CD4-positive, alpha-beta T cell treated with Interleukin-6 at 100 ng/mL for 8 hours (primary cell): Measurements from ENCODE around the gene CAB39L.

Experiments used
- DNase-seq: peaks from one replicate; pipeline ENCODE4 v3.0.0-alpha.2; 2020; ENCODE audit warnings: mixed read lengths, low spot score

Gene CAB39L

DNA sequence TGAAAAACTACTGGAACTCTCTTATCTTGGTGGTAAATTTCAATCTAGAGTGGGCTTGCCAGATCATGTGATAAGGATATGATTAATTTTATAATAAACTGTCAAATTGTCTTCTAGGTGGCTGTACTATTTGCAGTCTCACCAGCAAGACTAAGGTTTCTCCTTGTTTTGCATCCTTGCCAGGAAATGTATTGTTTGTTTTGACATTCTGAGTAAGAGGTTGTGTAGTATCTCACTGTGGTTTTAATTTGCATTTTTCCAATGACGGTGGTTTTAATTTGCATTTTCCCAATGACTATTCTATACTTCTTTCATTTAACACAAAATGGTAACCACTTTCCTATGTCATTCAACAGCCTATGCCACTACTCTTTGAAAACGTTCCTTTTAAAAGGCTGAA, 2.0 kb downstream of the CAB39L start:
- no peak for DNase-seq

DNA sequence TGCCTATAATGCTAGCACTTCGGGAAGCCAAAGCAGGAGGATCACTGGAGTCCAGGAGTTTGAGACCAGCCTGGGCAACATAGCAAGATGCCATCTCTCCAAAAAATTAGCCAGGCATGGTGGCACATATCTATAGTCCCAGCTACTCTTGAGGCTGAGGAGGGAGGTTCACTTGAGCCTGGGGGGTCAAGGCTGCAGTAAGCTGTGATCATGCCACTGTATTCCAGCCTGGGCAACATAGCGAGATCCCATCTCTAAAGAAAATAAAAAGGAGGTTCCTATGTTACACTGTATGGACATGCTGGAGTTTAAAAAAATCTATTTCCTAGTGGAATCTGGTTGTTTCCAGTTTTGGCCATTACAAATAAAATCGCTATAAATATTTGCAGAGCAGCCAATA, 2.6 kb downstream of the CAB39L start:
- no peak for DNase-seq

- no peak for DNase-seq
These were observed 4.3 kb downstream of the CAB39L start for GRCh38 chr13:49439609-49440008.

DNA sequence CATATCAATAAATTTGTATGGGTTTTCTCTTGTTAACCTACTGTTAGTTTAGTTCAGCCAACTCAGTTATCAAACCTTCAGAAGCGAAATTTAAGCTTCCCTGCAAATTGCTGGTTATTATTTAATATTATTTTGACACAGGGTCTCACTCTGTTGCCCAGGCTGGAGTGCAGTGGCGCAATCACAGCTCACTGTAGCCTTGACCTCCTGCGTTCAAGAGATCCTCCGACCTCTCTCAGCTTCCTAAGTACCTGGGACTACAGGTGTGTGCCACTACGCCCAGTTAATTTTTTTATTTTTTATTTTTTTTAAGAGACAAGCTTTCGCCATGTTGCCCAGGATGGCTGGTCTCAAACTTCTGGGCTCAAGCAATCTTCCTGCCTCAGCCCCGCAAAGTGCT, 6.2 kb downstream of the CAB39L start:
- no peak for DNase-seq

GRCh38 chr13:49436890-49437289, 7.0 kb downstream of the CAB39L start:
- no peak for DNase-seq

DNA sequence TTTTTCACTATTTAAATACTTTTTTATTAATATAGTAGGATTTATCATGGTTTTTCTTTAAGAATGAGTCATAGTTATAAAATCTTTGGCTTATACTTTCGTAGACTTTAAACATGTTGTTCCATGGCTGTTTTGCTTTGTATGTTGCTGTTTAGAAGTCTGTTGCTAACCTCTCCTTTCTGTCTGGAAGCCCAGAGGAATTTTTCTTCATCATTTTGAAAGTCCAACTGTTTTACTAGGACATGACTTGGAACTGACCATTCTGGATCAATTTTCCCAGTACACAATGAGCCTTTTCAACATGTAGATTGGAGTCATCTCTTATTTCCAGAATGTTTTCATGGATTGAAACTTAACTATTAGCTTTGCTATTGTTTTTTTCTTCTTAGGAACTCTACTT, 7.9 kb downstream of the CAB39L start:
- no peak for DNase-seq

DNA sequence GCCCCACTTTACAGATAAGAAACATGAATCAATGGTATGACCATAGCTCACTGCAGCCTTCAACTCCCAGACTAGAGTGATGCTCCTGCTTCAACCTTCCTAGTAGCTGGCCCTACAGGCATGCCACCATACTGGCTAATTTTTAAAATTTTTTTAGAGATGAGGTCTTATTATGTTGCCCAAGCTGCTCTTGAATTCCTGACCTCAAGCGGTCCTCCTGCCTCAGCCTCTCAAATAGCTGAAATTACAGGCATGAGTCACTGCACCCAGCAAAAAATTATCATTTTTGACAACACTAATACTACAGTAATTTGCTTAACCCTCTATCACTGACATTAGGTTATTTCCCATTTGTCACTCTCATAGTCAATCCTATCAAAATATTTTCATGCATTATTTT, 14.7 kb downstream of the CAB39L start:
- DNase-seq, result no peak

DNA sequence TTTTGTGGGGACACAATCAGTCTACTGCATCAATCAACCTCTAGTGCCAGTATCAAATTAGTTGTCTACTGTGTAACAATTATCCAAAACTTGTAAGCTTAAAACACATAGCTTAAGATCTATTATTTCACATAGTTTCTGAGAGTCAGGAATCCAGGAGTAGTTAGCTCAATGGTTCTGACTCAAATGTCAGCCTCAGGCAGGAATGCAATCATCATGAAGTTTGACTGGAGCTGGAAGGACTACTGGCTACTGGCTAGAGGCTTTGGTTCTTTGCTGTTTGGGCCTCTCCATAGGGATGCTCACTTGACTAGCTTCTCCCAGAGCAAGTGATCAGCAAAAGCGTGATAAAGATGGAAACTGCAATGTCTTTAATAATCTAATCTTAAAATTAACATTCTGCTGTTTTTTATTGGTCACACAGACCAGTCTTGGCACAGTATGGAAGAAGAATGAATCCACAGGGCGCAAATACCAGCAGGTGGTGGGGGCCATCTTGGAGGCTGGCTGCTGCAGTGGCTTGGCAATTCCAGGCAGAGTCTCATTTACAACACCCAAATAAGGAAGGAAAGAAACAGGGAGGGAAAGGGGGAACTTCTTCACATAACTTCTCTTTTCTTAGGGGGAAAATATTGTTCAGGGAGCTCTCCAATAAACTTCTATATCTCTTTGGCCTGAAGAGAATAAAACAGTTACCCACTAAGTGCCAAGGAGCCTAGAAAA, 15.7 kb downstream of the CAB39L start:
- DNase-seq, result no peak

GRCh38 chr13:49424011-49424560, 19.8 kb downstream of the CAB39L start:
- no peak for DNase-seq

GRCh38 chr13:49421391-49421790, 22.5 kb downstream of the CAB39L start:
- DNase-seq, result peak; percentile 6

GRCh38 chr13:49419276-49419675, 24.6 kb downstream of the CAB39L start:
- no peak for DNase-seq

GRCh38 chr13:49418206-49418605, 25.7 kb downstream of the CAB39L start:
- no peak for DNase-seq

- no peak for DNase-seq
These were observed 26.7 kb downstream of the CAB39L start for GRCh38 chr13:49417161-49417560.

- no peak for DNase-seq
These were observed 31.1 kb downstream of the CAB39L start for GRCh38 chr13:49412749-49413148.

DNA sequence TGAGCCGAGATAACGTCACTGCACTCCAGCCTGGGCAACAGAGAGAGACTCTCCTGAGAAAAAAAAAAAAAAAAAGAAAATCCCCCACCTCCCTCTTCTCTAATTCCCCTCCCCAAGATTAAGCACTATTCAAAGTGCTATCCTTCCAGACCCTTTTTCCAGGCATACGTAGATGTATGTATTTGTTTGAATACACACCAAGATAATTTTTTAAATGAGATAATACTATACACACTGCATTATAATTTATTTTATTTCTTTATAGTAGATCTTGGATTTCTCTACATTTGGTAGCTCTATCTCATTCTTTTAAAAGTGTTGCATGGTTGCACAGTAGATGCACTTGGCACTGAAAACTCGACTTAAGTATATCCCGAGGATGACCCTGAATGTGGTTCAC, 32.5 kb downstream of the CAB39L start:
- DNase-seq, result no peak

DNA sequence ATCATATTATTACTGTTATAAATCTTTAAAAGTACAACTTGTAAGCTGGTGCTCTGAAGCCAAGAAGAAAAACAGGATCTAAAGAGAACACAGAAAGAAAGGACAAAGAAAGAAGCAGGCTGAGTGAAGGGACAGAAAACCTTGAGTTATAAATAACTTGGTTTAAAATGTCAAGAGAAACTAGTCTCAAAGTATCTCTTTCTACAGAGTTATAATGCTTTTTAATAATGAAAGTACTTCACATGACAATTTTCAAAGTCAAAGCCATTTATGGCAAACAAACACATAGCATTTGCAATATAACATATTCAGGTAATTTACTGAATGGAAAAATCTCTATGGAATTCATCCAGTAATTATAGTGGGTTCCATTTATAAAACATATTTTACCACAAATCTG, 33.4 kb downstream of the CAB39L start:
- no peak for DNase-seq

- DNase-seq, result no peak
These were observed 33.9 kb downstream of the CAB39L start for GRCh38 chr13:49410006-49410405.

- no peak for DNase-seq
These were observed 34.9 kb downstream of the CAB39L start for GRCh38 chr13:49409008-49409407.

DNA sequence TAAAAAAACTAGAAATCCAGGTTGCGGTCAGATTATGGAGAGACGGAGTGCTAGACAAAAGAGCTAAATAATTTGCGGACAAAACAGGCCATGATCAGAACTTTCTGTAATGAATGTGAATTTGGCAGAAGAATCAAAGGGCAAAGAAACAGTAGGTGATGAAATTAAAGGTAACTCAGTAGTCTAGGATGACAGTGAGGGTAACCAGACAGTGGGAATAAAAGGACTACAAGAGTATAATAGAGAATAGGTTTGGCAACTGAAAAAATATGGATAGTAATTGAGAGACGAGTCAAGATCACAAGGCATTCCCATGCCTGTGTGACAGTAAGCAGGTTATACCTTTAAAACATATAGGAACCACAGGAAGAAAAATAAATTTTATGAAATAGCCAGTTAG, 35.9 kb downstream of the CAB39L start:
- DNase-seq, result no peak

DNA sequence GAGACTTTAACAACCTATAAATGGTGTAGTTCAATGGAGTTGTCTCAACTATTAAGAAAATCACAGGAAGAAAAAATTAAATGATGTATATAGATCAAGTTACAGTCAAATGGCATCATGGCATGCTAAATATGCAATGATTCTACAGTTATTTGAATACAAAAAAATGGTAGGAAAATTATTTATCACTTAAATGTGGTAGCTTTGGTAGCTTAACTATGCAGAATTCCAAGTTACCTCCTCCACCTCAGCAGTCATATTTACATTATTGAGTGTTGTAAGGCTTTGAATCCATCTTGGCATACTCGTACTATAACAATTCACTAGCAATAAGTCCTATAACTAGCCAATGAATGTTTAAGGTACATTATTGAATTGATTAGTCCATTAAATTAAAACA, 36.8 kb downstream of the CAB39L start:
- no peak for DNase-seq

DNA sequence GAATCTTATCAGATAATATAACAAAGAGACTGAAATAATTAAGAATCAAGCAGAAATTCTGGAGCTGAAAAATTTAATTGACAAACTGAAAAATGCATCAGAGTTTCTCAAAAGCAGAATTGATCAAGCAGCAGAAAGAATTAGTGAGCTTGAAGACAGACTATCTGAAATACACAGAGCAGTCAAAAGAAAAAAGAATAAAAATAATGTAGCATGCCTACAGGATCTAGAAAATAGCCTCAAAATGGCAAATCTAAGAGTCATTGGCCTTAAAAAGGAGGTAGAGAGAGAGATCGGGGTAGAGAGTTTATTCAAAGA, 39.2 kb downstream of the CAB39L start:
- DNase-seq, result no peak

DNA sequence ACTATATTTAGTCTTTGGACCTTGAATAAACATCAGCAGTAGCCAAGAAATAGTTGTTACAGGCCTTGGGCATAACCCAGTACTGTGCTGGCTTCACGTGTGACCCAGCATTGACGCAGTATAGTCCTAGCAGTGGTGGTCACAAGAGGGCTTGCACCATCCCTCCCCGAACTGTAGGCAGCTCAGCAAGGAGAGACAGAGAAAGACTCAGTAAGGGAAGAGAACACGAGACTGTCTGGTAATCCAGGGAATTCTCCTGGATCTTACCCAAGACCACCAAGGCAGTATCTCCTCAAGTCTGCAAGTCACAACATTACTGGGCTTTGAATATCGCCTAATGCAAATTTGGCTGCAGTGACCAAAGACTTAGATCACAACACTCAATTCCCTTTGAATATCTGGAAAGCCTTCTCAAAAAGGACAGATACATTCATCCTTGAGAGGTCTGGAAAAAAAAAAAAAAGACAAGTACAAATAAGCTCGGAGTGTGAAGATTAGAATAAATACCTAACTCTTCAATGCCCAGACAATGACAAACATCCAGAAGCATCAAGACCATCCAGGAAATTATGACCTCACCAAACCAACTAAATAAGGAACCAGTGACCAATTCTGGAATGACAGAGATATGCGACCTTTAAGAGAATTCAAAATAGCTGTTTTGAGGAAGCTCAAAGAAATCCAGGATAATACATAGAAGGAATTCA, 39.7 kb downstream of the CAB39L start:
- no peak for DNase-seq

GRCh38 chr13:49400755-49401659, 42.9 kb downstream of the CAB39L start:
- DNase-seq, result no peak
